ENCODE data around the gene MORN1. TPM values are rescaled to one million over a fixed set of nuclear protein-coding genes. Genes with fewer than 3 reads are reported as not detected.
A peak's percentile ranks its signal among the peaks of the same experiment; 100 is the strongest.

Gene MORN1
- total RNA-seq, 2 donors from 2014 or later, result 7.0 to 8.4 TPM

DNA sequence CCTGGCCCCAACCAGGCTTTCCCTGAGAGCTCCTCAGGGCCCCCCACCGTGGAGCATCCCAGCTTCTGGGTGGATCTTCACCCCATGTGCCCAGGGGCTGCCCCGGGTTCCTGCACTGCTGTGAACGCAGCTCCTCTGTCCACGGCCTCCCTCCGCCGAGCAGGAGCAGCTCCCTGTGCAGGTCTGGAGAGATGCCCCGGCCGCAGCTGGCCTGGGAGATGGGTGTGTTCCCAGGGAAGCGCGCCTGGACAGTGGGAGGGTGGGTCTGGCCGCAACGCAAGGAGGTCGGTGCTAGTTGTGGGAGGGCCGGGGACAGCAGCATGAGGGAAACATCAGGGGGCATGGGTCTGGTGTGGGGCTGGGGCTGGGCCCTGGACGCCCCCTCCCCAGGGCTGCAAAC lies 71.3 kb downstream of the MORN1 start:
- Mint-ChIP-seq H3K27me3 (no peaks in the 10 kb centered on the region), H3K4me1 (peaks cover 2% of the 10 kb centered on the region), H3K4me3 (no peak overlapping the region), H3K27ac (no peak overlapping the region), H3K36me3 (ENCODE audit: low read depth) (no peaks in the 10 kb centered on the region)
- H3K9me3 ChIP-seq (ENCODE audit: control insufficient read depth, low read length, poor library complexity, severe bottlenecking), result no peaks in the 10 kb centered on the region
- no peak for DNase-seq
- no peak for ATAC-seq

DNA sequence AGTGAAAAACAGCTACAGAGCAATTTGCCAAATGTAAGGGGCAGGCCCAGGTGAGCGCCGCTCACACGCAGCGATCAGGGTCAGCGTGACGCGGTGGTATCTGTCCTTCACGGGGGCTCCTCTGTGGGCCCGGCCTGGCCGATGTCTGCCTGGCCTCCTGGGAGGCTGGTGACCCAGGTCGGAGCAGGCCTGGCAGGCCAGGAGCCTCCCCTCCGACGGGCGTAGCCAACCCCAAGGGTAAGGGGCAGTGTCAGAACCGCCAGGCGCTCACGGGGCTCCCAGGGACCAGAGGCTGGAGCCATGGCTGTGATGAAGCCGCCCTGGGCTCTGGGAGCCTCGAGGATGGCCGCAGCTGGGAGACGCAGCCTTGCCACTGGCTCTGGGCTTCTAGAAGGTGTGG lies 72.1 kb downstream of the MORN1 start:
- Mint-ChIP-seq H3K36me3 (ENCODE audit: low read depth) (no peaks in the 10 kb centered on the region), H3K4me3 (no peak overlapping the region), H3K4me1 (peaks cover 2% of the 10 kb centered on the region), H3K27ac (no peak overlapping the region), H3K27me3 (no peaks in the 10 kb centered on the region)
- ATAC-seq (no peak), DNase-seq (no peak)
- H3K9me3 ChIP-seq (ENCODE audit: control insufficient read depth, low read length, poor library complexity, severe bottlenecking), result no peaks in the 10 kb centered on the region

DNA sequence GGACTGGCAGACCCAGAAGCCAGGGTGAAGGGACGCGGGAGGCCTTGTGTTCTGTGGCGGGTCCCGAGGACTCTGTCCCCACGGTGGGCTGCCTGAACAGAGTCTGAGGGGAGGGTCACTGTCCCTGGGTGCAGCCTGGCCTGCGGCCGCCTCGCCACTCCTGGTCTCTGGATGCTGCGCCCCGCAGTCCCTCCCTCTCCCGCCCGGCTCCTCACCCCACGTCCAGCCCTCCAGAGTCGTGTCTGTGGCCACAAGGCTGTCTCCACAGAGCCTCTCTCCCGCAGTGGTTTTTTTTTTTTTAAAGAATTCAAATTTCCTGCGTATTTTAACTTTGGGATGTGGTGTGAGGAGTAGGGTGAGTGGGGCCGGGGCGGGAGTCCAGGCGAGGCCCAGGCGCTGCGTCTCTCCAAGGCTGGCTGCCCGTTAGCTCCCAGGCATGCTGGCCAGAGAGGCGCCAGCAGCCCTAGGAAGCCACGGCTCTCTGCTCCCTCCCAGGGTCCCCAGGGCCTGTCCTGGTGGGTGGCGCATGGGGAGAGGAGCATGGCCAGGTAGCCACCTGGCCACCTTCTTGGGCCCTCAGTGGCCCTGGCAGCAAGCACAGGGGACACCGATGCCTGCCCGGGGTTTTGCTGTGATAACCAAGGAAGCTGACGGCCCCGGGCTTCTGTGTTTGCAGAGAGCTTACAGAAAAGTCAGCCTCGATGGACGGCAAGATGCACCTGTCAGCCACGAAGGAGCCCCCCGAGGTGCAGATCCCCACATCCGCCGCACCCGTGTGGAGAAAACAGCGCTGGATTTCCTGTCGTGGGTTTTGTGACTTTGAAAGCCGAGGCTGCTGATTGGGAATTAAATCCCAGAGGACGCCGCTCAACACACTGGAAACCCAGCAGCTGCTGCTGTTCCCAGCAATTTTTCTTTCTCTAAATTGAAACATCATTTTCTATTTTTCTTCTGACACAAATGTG lies 72.8 kb downstream of the MORN1 start:
- no peak for ATAC-seq
- no peak for DNase-seq
- Mint-ChIP-seq H3K27ac (peak overlapping the region; percentile 29), H3K27me3 (no peaks in the 10 kb centered on the region), H3K36me3 (ENCODE audit: low read depth) (no peaks in the 10 kb centered on the region), H3K4me1 (peaks cover 5% of the 10 kb centered on the region), H3K4me3 (no peak overlapping the region)
- H3K9me3 ChIP-seq (ENCODE audit: control insufficient read depth, low read length, poor library complexity, severe bottlenecking), result no peaks in the 10 kb centered on the region

DNA sequence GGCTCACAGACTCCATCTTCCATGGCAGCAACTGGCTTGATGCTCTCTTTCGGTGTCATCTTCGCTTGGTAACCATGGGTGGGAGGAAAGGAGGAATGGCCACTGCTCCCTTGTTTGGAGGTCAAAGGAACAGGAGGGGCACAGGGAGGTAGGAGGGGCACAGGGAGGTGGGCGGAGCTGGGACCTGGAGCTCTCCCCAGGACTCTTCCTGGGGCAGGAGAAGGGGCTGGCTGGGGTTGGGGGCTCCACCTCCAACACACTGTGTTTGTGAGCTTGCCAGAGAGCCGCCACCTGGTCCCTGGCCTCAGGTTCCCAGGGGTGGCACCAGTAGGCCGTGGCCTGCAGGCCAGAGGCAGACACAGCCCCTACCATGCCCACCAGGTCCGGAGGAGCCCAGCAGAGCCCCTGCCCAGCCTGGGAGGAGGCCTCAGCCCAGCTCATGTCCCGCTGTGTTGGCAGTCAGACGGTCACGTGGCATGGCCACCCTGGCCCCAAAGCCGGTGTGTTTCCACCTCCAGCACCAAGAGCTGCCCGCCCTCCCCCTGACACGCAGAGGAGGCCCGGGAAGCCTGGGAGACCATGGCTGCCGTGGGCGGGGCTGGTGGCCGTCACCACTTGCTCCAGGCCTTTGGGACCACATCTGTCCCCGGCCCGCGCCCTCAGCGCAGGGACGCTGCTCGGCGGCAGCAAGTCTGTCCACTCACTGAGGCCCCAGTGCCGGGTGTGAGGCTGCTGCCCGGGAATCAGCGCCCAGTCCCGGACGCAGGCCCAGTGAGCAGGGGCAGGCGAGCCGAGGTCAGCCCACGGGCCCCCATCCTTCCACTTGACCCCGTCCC lies 73.9 kb downstream of the MORN1 start:
- H3K4me3 Mint-ChIP-seq, result no peak overlapping the region
- DNase-seq (no peak), ATAC-seq (no peak)
- peaks cover 10% of the 10 kb centered on the region for H3K4me1 Mint-ChIP-seq
- peak overlapping the region; percentile 29 for H3K27ac Mint-ChIP-seq
- H3K9me3 ChIP-seq (ENCODE audit: control insufficient read depth, low read length, poor library complexity, severe bottlenecking), result no peaks in the 10 kb centered on the region
- H3K27me3 Mint-ChIP-seq, result no peaks in the 10 kb centered on the region
- H3K36me3 Mint-ChIP-seq (ENCODE audit: low read depth), result no peaks in the 10 kb centered on the region

DNA sequence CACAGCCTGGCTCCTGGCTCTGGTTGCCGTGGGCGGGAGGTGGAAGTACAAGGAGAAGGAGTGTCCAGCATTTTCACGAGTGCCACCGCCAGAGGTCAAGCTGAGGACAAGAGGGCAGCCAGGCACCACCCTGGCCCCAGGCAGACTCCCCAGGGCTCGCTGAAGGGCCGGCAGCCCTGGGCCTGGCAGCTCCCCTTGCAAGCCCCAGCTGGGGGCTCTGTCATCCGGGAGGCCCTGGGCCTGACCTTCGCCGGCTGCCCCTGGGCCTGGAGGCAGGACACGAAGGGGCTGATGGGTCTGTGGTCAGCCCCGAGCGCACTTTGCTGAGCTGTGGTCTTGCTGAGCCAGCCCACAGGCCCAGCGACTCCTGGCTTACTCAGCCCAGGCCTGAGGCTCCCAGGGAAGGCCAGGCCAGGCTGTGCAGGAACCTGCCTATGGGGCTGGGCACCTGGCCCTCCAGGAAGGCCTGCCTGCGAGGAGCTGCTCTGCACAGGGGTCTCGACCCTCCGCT lies 74.8 kb downstream of the MORN1 start:
- peaks cover 10% of the 10 kb centered on the region for H3K4me1 Mint-ChIP-seq
- DNase-seq, result no peak
- H3K27me3 Mint-ChIP-seq, result no peaks in the 10 kb centered on the region
- no peak for ATAC-seq
- H3K27ac Mint-ChIP-seq, result no peak overlapping the region
- H3K4me3 Mint-ChIP-seq, result no peak overlapping the region
- H3K9me3 ChIP-seq (ENCODE audit: control insufficient read depth, low read length, poor library complexity, severe bottlenecking), result no peaks in the 10 kb centered on the region
- H3K36me3 Mint-ChIP-seq (ENCODE audit: low read depth), result no peaks in the 10 kb centered on the region

DNA sequence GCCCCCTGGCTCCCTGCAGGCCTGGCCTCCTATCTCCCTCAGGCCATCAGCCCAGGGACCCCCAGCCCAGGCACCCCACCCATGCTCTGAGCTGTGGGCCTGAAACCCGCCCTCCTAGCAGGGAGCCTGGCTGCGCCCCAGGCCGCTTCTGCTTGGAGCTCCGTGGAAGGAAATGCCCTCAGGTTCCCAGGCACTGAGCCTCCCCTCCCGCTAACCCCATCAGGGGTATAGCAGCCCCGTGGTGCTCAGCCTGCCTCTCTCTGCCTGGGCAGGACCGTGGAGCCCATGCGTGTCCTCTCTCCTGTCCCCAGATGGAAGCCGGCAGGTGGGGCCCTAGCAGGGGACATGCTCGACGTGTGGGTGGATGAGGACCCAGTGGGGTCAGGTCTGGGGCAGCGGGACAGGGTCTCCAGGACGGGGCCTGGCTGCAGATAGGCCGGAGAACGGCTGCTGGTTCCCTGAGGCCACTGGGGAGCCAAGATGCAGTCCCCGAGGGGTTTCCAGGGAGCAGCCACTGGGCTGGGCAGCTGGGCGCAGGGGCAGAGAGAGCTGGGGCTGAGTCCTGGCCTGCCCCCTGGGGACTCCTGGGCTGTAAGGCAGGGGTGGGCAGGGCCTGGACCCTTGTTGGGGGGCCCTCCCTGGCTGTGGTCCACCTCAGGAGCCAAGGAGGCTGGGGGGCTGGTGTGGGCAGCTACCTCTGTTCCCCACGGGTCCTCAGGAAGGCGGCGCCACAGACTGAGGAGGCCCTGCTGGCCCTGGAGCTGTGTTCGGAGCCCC lies 75.5 kb downstream of the MORN1 start:
- peak overlapping the region; percentile 77 for H3K4me3 Mint-ChIP-seq
- no peaks in the 10 kb centered on the region for H3K9me3 ChIP-seq (ENCODE audit: control insufficient read depth, low read length, poor library complexity, severe bottlenecking)
- peaks cover 12% of the 10 kb centered on the region for H3K4me1 Mint-ChIP-seq
- DNase-seq, result no peak
- H3K27ac Mint-ChIP-seq, result no peak overlapping the region
- ATAC-seq, result no peak
- H3K36me3 Mint-ChIP-seq (ENCODE audit: low read depth), result no peaks in the 10 kb centered on the region
- no peaks in the 10 kb centered on the region for H3K27me3 Mint-ChIP-seq

DNA sequence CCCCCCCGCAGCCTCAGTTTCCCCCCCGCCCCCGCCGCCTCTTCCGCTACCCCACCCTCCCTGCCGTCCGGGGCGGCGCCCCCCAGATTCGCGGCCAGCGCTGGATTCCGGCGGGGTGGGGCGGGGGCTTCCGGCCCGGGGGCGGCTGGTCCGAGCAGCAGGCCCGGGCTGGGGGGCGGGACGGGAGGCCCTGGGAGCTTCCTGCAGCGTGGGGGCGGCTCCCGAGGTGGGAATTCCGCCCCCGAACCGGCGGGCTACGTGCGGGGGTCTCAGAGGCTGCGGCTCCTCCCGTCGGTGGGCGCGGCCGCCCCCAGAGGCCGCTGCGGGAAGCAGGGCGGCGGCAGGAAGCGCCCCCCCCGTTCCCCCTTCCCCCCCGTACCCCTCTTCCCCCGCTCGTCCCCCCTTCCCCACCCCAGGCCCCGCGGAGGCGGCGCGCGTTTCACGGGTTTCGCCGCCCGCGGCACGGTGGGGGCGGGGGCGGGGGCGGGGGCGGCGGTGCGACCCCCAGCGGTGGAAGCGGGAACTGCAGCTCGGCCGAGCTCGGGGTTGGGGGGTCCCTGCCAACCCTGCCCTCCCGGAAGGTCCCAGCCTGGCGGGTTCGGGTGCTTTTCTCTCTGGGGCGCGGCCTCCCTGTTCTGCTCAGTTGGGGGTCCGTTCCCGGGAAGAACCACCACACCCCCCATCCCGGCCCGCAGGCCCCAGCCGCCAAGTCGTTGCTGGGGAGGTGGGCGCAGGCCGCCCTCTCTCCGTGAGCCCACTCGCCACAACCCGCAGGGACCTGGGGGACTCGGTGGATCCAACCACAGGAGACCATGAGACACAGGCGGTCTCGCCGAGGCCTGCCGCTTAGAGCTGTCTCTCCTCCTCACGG lies 76.3 kb downstream of the MORN1 start:
- DNase-seq (peak; percentile 61 to 65 (median 62)), ATAC-seq (peak; percentile 39)
- Mint-ChIP-seq H3K4me3 (peak overlapping the region; percentile 77), H3K36me3 (ENCODE audit: low read depth) (no peaks in the 10 kb centered on the region), H3K27me3 (no peaks in the 10 kb centered on the region), H3K4me1 (peaks cover 16% of the 10 kb centered on the region), H3K27ac (no peak overlapping the region)
- H3K9me3 ChIP-seq (ENCODE audit: control insufficient read depth, low read length, poor library complexity, severe bottlenecking), result no peaks in the 10 kb centered on the region

DNA sequence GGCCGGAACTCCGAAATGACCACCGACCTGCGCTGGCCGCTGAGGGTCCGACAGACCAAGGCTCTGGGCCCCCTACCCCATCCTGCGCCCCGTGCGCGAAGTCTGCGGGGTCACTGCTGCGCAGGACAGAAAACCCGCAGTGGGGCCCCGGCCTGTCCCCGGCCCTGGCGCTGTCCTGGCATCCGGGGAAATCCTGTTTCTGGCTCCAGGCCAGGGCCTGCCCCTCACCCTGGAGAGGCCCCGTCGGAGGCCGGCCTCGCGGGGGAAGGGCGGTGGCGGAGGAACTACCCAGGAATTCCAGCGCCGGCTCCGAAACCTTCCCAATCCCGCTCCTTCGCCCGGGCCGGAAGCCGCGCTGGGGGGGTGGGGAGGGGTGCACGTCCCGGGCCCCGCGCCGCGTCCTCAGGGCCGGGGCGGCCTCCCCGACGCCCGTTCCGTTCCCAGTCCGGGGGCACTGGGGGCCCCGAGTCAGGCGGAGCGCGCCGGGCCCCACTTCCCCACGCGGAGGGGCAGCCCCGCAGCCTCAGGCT lies 77.0 kb downstream of the MORN1 start:
- Mint-ChIP-seq H3K27me3 (no peaks in the 10 kb centered on the region), H3K27ac (no peak overlapping the region), H3K36me3 (ENCODE audit: low read depth) (no peaks in the 10 kb centered on the region), H3K4me3 (peak overlapping the region; percentile 62), H3K4me1 (peaks cover 16% of the 10 kb centered on the region)
- DNase-seq (peak in 1 of 3 donors; percentile 37), ATAC-seq (peak; percentile 2)
- no peaks in the 10 kb centered on the region for H3K9me3 ChIP-seq (ENCODE audit: control insufficient read depth, low read length, poor library complexity, severe bottlenecking)

DNA sequence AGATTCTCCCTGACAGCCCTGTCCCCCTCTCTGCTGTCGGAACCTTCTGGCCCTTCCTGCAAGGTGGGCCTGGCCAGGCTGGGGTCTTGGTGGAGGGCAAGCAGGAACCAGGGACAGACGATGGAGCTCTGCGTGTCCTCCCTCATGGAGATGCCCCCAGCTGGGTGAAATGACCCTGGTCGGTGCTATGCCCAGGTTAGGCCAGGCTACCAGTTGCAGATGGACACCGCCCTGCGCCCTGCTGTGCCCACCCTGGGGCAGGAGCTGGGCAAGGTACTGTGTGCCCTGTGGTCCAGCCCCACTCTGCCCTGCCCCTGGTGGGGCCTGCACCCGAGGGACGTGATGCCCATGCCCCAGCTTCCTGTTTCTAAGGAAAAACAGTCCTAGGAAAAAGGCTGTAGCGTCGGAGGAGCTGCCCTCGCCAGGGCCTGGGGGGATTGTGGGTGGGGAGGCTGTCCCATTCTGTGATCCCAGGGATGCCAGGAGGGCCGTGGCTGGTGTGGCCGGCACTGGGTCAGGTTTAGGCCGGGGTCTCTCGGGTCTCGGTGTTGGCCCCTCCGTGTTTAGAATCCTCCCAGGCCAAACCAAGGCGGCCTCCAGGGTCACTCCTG lies 77.6 kb downstream of the MORN1 start:
- no peak for DNase-seq
- no peaks in the 10 kb centered on the region for H3K9me3 ChIP-seq (ENCODE audit: control insufficient read depth, low read length, poor library complexity, severe bottlenecking)
- no peak for ATAC-seq
- peak overlapping the region; percentile 83 for H3K27ac Mint-ChIP-seq
- no peaks in the 10 kb centered on the region for H3K27me3 Mint-ChIP-seq
- peak overlapping the region; percentile 62 for H3K4me3 Mint-ChIP-seq
- H3K4me1 Mint-ChIP-seq, result peaks cover 16% of the 10 kb centered on the region
- H3K36me3 Mint-ChIP-seq (ENCODE audit: low read depth), result no peaks in the 10 kb centered on the region

DNA sequence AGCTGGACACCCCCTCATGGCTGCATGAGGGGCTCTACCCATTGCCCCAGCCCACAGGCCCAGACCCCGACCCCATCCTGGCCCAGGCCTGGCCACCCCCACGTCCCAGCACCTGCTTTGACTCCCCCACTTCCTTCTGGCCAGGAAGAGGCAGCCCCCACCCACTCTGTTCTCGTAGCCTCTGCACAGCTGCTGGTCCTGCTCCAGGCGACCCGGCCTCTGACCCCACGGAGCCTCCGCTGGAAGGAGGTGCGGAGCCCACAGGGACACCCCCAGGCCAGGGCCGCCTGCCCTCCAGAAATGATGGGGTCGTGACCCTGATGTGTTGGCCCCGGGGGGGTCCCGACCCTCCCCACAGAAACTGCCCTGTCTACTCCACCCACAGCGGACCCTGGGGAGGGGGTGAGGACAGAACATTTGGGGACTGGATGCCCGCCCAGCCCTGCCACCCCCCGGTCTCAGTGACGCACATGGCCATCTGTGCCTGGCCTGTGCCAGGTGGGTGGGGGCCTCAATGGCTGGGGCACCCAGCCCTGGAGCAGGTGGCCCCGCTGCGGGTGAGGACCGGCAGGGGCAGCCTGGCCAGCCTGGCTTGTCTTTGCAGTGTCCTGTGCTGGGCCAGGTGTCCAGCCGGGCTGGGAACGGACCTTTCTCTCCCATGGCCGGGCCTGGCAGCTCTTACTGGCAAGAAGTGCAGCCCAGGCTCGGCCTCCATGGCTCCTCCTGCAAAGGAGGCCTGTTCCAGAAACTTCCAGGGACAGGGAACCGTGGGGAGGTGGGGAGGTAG lies 78.6 kb downstream of the MORN1 start:
- Mint-ChIP-seq H3K4me1 (peaks cover 18% of the 10 kb centered on the region), H3K4me3 (peak overlapping the region; percentile 21)

DNA sequence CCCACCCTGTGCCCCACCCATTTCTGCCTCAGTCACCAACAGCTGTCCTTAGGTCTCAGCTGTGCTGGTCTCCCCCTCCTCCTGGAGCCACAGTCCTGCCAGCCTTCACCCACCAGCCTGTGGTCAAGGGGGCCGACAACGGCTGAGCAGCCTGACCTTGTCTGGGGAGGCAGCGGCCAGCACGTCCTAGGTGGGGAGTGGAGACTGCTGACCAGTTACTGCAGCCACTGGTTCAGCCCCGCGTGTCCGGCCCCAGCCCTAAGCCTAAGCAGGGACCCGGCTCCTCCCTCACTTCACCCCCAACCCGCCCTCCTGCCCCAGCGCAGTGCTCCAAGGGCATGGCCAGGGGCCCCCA lies 79.2 kb downstream of the MORN1 start:
- DNase-seq (no peak), ATAC-seq (peak; percentile 9)
- H3K4me1 Mint-ChIP-seq, result peaks cover 18% of the 10 kb centered on the region
- H3K27me3 Mint-ChIP-seq, result no peaks in the 10 kb centered on the region
- H3K36me3 Mint-ChIP-seq (ENCODE audit: low read depth), result peaks cover 5% of the 10 kb centered on the region
- H3K4me3 Mint-ChIP-seq, result no peak overlapping the region
- peak overlapping the region; percentile 83 for H3K27ac Mint-ChIP-seq
- H3K9me3 ChIP-seq (ENCODE audit: control insufficient read depth, low read length, poor library complexity, severe bottlenecking), result no peaks in the 10 kb centered on the region

More for the DNA sequence above, 78.6 kb downstream of the MORN1 start:
- Mint-ChIP-seq H3K27ac (peak overlapping the region; percentile 83), H3K27me3 (no peaks in the 10 kb centered on the region), H3K36me3 (ENCODE audit: low read depth) (peaks cover 4% of the 10 kb centered on the region)
- no peak for ATAC-seq
- no peaks in the 10 kb centered on the region for H3K9me3 ChIP-seq (ENCODE audit: control insufficient read depth, low read length, poor library complexity, severe bottlenecking)
- no peak for DNase-seq

Measured in T-helper 17 cell (primary cell).